Measurements from ENCODE around the gene MFAP4.

GRCh38 chr17:19369846-19370492, 17.0 kb downstream of the MFAP4 start:
- no peak for TF ChIP-seq POLR2A (IDR thresholded peaks at IDR 0.05)
- TF ChIP-seq, protein P1, sequence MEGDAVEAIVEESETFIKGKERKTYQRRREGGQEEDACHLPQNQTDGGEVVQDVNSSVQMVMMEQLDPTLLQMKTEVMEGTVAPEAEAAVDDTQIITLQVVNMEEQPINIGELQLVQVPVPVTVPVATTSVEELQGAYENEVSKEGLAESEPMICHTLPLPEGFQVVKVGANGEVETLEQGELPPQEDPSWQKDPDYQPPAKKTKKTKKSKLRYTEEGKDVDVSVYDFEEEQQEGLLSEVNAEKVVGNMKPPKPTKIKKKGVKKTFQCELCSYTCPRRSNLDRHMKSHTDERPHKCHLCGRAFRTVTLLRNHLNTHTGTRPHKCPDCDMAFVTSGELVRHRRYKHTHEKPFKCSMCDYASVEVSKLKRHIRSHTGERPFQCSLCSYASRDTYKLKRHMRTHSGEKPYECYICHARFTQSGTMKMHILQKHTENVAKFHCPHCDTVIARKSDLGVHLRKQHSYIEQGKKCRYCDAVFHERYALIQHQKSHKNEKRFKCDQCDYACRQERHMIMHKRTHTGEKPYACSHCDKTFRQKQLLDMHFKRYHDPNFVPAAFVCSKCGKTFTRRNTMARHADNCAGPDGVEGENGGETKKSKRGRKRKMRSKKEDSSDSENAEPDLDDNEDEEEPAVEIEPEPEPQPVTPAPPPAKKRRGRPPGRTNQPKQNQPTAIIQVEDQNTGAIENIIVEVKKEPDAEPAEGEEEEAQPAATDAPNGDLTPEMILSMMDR (IDR thresholded peaks at IDR 0.05), result no peak

All from lower leg skin (tissue), 3 donors.